Esophagus (tissue), 2 donors: ENCODE data around the gene HTRA3. TPM values are rescaled to one million over a fixed set of nuclear protein-coding genes. Genes with fewer than 3 reads are reported as not detected.

Experiments used
- H3K27ac ChIP-seq, 2 donors: one replicate each; pipeline ENCODE4 v1.5.1; 2013; ENCODE audit warnings: low read depth in 2 of 2, mild to moderate bottlenecking in 2 of 2, inconsistent platforms in 1 of 2, low read length in 1 of 2, moderate library complexity in 1 of 2
- H3K27me3 ChIP-seq, 2 donors: one replicate each; pipeline ENCODE4 v1.6.1; 2013; ENCODE audit warnings: low read length in 2 of 2, control low read depth in 1 of 2, mild to moderate bottlenecking in 1 of 2; ENCODE audit not compliant: insufficient read depth in 2 of 2, control insufficient read depth in 1 of 2
- H3K36me3 ChIP-seq, 2 donors: one replicate each; pipeline ENCODE4 v1.6.1; 2013; ENCODE audit warnings: low read length in 1 of 2; ENCODE audit not compliant: control insufficient read depth in 2 of 2, insufficient read depth in 2 of 2
- H3K4me1 ChIP-seq, 2 donors: one replicate each; pipeline ENCODE4 v1.6.1; 2013; ENCODE audit warnings: low read length in 1 of 2; ENCODE audit not compliant: control insufficient read depth in 2 of 2, insufficient read depth in 2 of 2
- H3K4me3 ChIP-seq, 2 donors: one replicate each; pipeline ENCODE4 v1.5.1; 2013; ENCODE audit warnings: low read length in 2 of 2, mild to moderate bottlenecking in 2 of 2, low read depth in 1 of 2, moderate library complexity in 1 of 2
- H3K9me3 ChIP-seq, 2 donors: one replicate each; pipeline ENCODE4 v1.6.1; 2013; ENCODE audit warnings: mild to moderate bottlenecking in 2 of 2, low read depth in 1 of 2, low read length in 1 of 2, moderate library complexity in 1 of 2; ENCODE audit not compliant: control insufficient read depth in 2 of 2, insufficient read depth in 1 of 2
- WGBS, 2 donors: extraction: QIAGEN DNeasy Blood & Tissue Kit; methylation state at CpG; one replicate each; pipeline ENCODE4 v1.1.7; 2013; 5-methylcytosine and 5-hydroxymethylcytosine counted together
- polyA plus RNA-seq, 2 donors: library from polyadenylated mRNA; stranded (reverse); fragments of 200-250 nt; gene quantifications; one replicate each; pipeline ENCODE4 v1.2.3, GENCODE V29; 2013
- donor health status: healthy with polysubstance abuse.
- donor health status: Bipolar disorder and iron deficiency.

HTRA3 gene
- polyA plus RNA-seq, 2 donors: 1.4 to 3.4 TPM

- H3K4me3 ChIP-seq: no peak overlapping the region
- H3K27me3 ChIP-seq: no peaks in the 10 kb centered on the region
- 85 to 87% methylated on average over 19 of the region's 19 CpGs for WGBS, 2 donors
- H3K4me1 ChIP-seq: no peaks in the 10 kb centered on the region
- no peak overlapping the region for H3K27ac ChIP-seq
- no peaks in the 10 kb centered on the region for H3K36me3 ChIP-seq
- H3K9me3 ChIP-seq: no peaks in the 10 kb centered on the region
These were observed 81.4 kb downstream of the HTRA3 start for GRCh38 chr4:8350841-8351461.

- no peaks in the 10 kb centered on the region for H3K27me3 ChIP-seq
- H3K4me1 ChIP-seq: no peaks in the 10 kb centered on the region
- no peak overlapping the region for H3K27ac ChIP-seq
- no peaks in the 10 kb centered on the region for H3K9me3 ChIP-seq
- no peak overlapping the region for H3K4me3 ChIP-seq
- no peaks in the 10 kb centered on the region for H3K36me3 ChIP-seq
- 30 to 47% methylated on average over 8 of the region's 8 CpGs for WGBS, 2 donors
These were observed 82.4 kb downstream of the HTRA3 start for GRCh38 chr4:8351931-8352367.

- Histone ChIP-seq H3K36me3 (no peaks in the 10 kb centered on the region), H3K9me3 (no peaks in the 10 kb centered on the region), H3K4me1 (no peaks in the 10 kb centered on the region), H3K27ac (no peak overlapping the region), H3K4me3 (no peak overlapping the region), H3K27me3 (no peaks in the 10 kb centered on the region)
- 68 to 77% methylated on average over 20 of the region's 20 CpGs for WGBS, 2 donors
These were observed 83.0 kb downstream of the HTRA3 start for GRCh38 chr4:8352368-8353157.

GRCh38 chr4:8353158-8353669 lies 83.7 kb downstream of the HTRA3 start:
- Histone ChIP-seq H3K4me3 (no peak overlapping the region), H3K9me3 (no peaks in the 10 kb centered on the region), H3K4me1 (no peaks in the 10 kb centered on the region), H3K36me3 (no peaks in the 10 kb centered on the region), H3K27ac (no peak overlapping the region), H3K27me3 (no peaks in the 10 kb centered on the region)
- WGBS, 2 donors: 88 to 89% methylated on average over 9 of the region's 9 CpGs

- H3K4me1 ChIP-seq: no peaks in the 10 kb centered on the region
- no peaks in the 10 kb centered on the region for H3K27me3 ChIP-seq
- no peaks in the 10 kb centered on the region for H3K36me3 ChIP-seq
- no peak overlapping the region for H3K4me3 ChIP-seq
- H3K27ac ChIP-seq: no peak overlapping the region
- H3K9me3 ChIP-seq: no peaks in the 10 kb centered on the region
- 64 to 78% methylated on average over 12 of the region's 12 CpGs for WGBS, 2 donors
These were observed 84.4 kb downstream of the HTRA3 start for GRCh38 chr4:8353912-8354453.

GRCh38 chr4:8355306-8355705 lies 85.8 kb downstream of the HTRA3 start:
- no peaks in the 10 kb centered on the region for H3K27me3 ChIP-seq
- no peaks in the 10 kb centered on the region for H3K4me1 ChIP-seq
- H3K4me3 ChIP-seq: no peak overlapping the region
- H3K9me3 ChIP-seq: no peaks in the 10 kb centered on the region
- WGBS, 2 donors: 69 to 70% methylated on average over 6 of the region's 6 CpGs
- H3K27ac ChIP-seq: no peak overlapping the region
- no peaks in the 10 kb centered on the region for H3K36me3 ChIP-seq

- Histone ChIP-seq H3K4me1 (no peaks in the 10 kb centered on the region), H3K9me3 (no peaks in the 10 kb centered on the region), H3K27me3 (no peaks in the 10 kb centered on the region), H3K4me3 (no peak overlapping the region), H3K36me3 (no peaks in the 10 kb centered on the region), H3K27ac (no peak overlapping the region)
- WGBS, 2 donors: 43 to 51% methylated on average over 8 of the region's 8 CpGs
These were observed 86.5 kb downstream of the HTRA3 start for GRCh38 chr4:8355864-8356565.

Other genes starting within 250 kb of the HTRA3 start
- 10 to 100 TPM; 12.4 to 14.4 TPM for gene ABLIM2, start 110.9 kb upstream of the HTRA3 start, polyA plus RNA-seq
- gene SH3TC1, start 70.5 kb upstream of the HTRA3 start, polyA plus RNA-seq: 10 to 100 TPM; 18.0 to 19.2 TPM
- gene ACOX3, start 171.0 kb downstream of the HTRA3 start, polyA plus RNA-seq: 10 to 100 TPM; 31.8 to 36.1 TPM
- gene TRMT44, start 171.0 kb downstream of the HTRA3 start, polyA plus RNA-seq: 10 to 100 TPM; 15.6 to 17.2 TPM